NCI-H345 treated with DMSO at 0.1 percent for 48 hours (cell line): ENCODE results near the gene TRAF6.

Experiments
- DNase-seq: peaks from one replicate; lab custom pipeline; 2025; ENCODE audit not compliant: unreplicated experiment; lab: John Stamatoyannopoulos, UW

Gene TRAF6

DNA sequence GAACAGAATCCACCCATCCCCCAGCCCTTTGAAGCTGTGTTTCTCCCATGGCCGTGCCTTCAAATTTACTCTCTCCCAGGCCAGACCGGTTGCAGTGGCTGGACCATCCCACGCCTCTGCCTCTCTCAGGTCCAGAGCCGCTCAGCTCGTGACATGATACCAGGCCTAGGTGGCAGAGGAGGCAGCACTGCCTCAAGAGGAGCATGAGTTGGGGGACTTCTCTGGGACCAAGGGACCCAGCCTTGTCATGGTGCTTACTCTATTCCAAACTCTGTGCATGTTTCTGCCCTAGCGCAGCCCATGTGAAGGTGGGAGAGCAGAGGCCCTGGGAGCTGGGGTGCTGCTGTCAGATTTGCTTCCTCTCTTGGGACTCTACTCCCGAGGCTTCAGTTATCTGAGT, 51.0 kb downstream of the TRAF6 start:
- no peak for DNase-seq

DNA sequence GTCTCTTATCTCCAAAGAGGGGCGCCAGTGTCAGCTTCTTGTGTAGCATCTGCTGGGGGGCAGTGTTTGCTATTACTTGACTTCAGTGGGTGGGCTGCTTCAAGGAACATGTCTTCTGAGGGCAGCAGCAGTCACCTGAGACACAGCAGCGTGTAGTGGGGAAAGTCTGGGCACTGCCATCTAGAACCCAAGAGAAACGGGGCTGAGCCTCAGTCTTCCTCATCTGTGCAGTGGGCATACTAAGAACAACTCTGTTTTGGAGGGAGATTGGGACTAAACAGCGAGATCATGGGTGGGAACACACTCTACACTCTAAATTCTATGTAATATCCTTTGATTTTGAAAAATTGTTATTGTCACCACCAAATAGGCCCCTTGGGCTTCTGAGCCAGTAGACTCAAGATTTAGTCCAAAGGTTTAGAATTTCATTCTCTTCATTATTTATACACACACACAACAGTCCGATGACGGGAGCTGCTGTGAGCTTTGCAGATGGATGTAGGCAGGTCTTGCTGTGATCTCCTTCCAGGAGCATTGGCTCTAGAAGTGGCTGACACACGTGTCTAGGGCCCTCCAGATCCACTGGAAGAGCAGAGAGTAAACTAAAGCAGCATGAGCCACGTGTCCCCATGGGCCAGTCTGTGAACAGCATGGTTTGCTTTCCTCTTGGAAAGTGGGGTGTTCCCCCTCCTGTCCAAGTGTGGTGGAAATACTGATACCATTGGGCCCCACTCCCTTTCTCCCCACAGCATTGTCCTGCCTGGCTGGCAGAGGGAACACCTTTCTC, 51.8 kb downstream of the TRAF6 start:
- DNase-seq = no peak

DNA sequence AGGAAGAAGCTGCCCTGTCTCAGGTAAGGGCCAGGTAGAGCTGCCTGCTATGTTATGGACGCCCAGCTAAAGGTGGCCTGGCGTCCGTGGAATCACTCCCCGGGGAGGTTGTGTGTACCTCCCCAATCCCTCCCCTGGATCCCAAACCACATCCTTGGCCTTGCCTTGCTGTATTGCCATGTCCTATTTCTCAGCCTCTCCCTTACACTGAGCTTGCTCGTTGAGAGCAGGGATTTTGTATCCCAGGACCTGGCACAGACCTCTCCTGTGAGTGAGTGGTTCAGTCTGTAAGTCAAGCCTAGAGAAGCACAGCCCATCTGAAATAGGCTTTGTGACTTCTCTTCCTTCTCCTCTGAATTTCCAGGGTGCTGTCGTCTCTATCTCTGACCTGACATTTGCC, 53.9 kb downstream of the TRAF6 start:
- DNase-seq = no peak

DNA sequence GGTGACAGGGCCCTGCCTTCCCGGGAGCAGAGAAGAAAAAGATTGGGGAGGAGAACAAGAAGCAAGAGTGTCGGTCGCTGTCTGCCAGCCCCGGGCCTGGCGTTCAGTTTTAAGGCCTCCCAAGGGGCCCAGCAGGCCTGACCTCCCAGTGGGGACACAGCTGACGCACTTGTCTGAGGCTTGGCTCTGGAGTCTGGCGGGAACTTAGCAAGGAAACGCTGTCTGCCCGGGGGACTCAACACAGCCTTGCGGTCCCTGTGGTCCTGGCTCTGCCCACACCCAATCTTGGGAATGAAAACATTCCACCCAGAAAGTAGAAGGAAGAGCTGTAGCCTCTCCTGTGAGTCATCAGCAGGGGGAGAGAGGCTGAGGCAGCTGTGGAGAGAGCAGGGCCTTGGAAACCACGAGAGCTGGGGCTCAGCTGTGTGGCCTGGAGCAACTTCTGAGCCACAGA, 54.4 kb downstream of the TRAF6 start:
- no peak for DNase-seq

DNA sequence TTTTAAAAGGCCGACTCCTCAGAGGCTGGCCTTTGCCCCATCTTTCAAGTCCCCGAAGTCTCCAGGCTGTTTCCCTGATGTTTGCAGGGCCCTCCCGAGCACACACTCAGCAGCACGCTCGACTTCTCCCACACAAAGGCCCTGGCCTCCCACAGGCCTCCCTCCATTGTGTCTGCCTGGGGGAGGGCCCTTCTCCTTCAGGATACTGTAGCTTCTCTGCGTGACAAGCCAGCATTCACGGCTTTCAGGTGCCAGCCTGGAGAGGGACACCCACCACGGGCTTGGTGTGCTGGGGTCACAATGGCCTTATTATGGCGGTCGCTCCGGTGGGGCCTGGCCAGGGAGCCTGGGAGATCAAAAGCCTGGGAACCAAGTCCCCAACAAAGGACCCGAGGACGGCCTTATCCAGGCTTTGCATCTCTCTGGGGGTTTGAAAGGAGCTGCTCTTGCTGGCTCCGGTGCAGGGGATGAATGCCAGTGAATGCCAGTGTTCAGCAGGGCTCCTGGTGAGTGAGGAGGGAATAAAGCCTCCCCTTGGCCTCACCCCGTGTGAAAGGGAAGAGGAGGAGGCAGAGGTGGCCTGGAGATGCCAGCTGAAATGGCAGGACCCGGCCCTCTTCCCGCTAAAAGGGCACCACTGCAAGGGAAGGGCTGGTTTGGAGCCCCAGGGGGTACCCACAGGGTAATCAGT, 55.0 kb downstream of the TRAF6 start:
- DNase-seq = peak; percentile 90

DNA sequence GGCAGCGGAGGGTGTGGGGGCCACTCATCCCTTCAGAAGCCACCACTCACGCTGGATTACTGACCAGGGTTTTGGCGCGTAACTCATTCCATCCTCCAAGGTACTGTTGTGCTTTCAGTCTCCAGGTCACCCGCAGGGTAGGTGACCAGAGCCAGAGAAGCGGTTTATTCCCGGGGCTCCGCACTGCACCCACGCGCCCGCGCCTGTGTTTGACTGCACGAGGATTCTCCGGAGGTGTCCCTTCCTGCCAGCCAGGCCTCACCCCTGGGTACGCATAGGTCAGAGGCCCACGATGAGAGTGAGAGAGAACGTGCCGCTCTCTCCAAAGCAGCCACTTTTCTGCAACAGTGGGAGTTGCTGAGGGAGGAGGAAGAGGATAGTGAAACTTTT, 55.5 kb downstream of the TRAF6 start:
- no peak for DNase-seq

DNA sequence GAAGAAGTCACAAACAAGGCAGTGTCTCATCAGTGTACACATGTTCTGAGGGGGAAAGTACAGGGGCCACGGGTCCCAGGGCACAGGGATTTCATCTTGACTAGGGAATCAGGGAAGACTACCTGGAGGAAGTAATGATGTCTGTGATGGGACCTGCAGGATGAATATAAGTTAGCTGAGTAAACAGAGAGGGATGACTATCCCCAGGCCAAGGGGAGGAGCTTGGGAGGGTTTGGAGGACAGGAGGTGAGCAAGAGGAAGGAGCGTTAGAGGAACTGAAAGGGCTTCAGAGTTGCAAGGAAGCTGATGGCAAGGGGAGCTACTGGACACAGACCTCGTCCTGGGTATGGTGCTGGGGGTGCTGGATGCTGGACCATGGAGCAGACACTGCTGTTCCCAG, 56.4 kb downstream of the TRAF6 start:
- no peak for DNase-seq

DNA sequence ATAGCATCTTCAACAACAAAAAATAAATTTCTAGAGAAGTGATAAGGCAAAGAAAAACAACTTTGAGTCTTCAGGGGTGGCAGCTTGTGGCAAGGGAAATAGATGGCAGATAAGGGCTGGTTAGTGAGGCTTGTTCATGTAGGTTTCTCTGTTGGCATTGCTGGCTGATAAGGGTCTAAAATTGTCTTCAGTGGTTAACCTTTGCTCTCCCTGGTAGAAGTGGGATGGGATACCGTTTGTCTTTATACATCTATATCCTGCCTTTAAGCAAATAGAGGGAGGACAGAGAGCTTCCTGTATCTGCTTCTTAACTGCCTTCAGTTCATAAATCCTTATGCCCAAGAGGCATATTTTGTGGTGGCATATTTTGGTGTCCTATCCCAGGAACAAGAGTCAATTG, 57.1 kb downstream of the TRAF6 start:
- DNase-seq = no peak

DNA sequence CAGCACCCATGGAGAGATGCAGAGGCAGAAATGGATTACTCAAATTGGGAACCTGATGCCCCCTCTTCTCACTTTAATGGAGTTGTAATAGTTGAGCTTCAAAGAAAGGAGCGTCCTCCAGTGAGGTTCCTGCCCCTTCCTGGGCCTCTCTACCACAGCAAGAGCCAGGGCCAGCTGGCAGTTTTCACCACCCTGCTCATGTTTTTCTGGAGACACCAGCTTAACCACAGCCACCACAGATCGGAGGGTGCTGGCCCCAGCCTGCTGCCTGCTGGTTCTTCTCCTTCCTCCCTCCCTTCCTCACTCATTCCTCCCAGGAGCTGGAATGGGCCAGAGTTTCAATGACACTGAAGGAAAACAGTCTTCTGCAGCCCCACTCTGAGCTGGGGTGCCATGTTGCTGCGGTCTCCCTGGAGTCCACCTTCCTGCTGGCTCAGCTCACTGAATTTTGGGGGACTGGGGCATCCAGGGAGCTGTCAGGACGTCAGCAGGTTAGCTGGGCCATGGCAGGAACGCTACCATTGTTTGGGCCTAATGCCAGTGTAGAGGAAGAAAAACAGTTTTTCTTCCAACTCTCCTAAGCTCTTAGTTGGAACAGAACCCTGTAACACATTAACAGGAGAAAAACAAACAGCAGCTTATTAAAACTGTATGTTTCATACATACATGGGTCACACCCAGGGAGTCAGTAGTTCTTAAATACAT, 57.7 kb downstream of the TRAF6 start:
- no peak for DNase-seq

DNA sequence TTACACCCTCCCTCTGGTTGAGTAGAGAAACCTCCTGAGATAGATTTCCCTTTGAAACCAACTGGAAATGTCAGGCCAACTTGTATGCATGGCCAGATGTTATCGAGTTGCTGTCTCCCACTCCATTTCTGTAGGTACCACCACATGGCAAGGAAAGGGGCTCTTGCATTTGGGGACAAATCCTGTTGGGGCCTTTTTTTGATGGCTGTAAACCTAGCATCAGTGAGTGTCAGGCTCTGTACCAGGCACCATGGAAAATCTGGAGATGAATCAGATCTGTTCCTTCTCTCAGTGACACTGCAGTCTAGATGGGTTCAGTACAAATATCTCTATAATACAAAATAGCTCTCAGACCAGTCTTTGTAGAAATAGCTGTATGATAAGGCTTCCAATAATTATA, 58.4 kb downstream of the TRAF6 start:
- DNase-seq = no peak

DNA sequence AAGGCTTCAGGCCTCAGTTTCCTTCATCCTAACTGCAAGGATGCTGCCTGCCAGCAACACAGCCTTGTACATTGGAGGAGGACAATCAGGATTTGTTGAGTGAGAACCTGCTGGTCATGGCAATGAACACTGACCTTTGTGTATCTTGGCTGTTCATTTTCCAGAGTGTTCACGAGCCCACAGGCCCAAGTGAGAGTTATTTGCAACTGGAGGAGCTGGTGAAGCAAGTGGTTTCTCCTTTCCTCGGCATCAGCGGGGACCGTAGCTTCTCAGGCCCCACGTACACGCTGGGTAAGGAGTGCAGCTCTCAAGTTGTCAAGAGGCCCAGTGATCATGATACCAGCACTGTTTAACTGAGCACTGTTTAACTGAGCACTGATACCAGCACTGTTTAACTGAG, 59.0 kb downstream of the TRAF6 start:
- no peak for DNase-seq

DNA sequence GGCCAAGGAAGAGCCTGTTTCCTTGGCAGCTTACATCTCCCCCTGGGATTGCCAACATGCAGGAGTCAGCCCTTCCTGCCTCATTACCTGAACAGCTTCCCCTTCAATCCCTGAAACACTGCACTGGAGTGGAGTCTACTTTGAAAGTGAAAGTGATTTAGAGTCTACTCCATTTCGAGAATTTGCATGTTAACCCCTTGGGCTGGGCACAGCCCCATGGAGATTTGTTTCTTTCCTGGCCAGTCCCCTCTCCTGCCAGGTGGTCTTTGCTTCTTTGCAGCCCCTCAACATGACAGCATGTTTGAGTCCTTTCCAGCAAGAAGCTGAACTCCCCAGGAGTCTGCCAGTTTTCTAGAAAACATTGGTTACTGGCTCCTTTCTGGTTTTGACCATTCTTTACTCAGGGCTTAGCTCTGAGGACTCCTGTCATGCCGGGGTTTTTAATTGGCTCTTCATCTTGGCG, 59.9 kb downstream of the TRAF6 start:
- no peak for DNase-seq

DNA sequence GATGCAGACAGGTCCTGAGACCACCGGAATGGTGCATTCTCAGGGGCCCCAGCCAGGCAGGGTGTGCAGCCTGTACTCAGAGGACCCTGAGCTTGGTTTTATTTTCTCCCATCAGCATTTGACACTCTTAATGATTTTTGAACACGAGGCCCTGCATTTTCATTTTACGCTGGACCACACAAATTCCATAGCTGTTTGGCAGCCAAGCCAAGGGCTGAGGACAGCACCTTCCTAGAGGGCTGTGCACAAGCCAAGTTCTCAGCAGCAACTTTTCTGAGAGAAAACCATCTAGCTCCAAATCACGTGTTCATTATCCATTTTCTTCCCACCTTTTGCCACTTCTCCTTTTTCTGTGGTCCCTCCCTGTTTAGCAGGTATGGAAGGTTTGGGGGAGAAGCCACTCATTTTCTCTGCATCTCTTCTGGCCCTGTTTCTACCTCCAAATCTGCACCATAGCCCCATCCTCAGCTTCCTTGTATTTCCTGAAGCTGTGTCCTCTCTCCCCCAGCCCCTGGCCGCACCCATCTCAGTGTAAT, 60.4 kb downstream of the TRAF6 start:
- no peak for DNase-seq

DNA sequence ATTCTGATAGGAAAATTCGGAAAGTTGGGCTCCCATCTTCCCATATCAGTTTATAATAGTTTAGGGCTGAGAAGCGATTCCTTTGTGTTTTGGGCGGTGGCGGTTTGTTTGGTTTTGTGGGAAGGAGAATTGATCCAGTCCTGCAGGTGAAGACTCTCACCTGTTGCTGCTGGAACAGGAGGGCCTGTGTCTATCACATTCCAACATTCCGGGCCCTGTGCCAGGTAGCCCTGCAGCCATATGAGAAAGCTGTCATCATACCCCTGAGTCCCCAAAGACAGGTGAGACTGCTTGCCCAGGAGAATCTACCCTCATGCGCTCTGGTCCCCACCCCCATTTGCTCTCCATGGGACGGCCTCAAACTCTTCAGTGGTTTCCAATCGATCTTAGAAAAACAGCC, 62.1 kb downstream of the TRAF6 start:
- peak; percentile 71 for DNase-seq

DNA sequence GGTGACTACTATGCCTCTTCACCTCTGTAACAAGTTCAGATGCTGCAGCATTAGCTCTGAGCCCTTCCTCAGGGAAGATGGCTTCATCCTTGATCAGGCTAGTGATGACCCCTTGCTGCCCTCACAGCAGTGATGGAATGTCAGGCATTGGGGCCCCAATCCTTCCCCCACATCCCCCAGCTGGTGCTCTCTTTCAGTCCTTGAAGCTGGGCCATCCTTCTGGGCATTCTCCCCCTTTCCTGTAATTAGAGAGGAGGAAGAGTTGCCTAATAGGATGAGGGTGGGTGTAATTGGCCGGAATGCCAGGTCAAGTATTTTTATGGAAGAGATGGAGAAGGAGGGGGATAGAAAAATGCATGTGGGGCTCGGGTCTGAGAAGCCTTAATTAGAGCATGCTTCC, 62.6 kb downstream of the TRAF6 start:
- no peak for DNase-seq

DNA sequence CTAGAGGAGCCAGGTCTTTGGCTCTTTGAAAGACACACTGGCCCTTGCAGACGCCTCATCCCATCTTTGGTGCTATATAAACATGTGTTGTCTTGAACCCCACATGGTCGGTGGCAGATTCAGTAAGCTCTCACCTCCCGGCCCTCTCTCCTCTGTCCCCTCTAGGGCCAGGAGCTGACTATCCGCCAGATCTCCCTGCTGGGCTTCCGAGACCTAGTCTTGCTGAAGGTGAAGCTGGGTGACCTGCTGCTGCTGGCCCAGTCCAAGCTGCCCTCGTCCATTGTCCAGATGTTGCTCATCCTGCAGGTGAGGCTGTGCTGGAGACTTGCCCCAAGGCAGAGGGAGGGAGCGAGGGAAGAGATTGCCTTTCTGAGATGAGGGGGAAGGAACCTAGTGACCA, 63.9 kb downstream of the TRAF6 start:
- DNase-seq = no peak

DNA sequence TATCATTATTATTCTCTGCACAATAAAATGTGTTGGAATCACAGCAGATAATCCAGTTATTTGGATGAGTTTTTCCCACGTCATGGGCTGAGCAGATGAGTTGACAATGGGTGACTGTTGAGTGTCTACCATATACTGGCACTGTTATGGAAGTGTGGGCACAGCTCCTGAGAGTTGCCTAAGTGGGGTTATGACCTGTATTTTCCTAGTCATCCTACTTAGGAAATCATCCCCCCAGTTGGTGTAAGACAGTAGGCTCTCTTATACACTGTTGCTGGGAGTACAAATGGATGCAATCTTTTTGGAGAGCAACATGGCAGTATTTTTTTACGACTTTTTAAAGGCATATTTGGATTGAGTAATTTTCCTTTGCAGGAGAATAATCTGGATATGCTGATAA, 66.4 kb downstream of the TRAF6 start:
- DNase-seq = no peak

DNA sequence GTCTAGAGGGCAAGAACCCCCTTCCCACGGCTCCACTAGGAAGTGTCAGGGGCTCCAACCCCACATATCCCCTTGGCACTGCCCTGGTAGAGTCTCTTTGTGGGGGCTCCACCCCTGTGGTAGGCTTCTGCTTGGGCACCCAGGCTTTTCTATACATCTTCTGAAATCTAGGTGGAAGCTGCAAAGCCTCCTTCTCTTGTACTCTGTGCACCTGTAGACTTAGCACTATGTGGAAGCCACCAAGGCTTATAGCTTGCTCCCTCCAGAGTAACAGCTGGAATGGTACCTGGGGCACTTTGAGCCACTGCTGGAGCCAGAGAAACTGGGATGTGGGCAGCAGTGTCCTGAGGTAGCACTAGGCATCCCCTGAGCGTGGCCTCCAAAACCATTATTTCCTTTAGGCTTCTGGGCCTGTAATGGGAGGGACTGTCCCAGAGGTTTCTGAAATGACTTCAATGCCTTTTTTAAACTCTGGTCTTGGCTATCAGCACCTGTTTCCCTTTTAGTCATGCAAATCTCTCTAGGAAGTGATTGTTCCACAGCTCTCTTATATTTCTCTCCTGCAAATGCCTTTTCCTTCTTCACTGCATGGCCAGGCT, 68.4 kb downstream of the TRAF6 start:
- no peak for DNase-seq

DNA sequence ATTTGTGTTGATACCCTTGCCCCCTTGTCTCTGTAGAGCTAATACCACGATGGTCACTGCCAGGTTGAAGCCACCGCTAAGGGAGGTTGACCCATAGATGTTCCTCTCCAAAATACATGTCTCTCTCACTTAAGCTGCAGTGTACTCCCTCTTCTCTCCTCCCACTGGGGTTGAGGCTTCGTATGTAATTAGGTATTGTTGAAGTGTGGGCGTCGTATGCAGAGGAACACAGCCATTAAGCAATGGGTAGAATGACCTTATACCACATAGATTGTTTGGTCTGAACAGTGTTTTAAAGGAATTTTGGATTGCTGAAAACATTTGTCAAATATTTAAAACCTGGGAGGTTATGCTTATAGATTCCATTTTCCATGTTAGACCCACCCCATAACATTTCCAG, 71.9 kb downstream of the TRAF6 start:
- no peak for DNase-seq

DNA sequence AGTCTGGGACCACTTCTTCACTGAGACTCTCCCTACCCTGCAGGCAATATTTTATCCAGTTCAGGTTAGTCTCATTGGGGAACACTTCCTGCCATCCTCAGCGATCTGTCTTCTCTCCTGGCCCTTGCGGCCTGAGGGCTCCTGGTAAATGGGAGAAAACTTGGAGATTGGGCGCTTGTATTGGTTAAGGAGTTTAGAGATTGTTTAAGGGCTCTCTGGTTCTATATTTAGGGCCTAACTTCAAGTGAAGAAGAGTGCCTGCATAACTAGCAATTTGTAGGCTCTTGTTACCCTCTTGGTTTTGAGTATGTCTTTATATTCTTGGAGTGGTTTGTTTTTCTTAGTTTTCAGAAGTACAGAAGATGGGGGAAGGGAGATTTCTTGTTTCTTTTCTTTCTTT, 72.7 kb downstream of the TRAF6 start:
- DNase-seq = no peak
